WI38 (cell line): Measurements from ENCODE around the gene ZBED2.
"Not testable (repeated sequence)": the region's sequence is repeated elsewhere in the genome, so short reads cannot be mapped to it uniquely, and the experiment has no call there.

Experiments used
- H3K4me3 ChIP-seq: 2 replicates; pipeline ENCODE4 v1.5.1; 2011; ENCODE audit warnings: low read depth, mild to moderate bottlenecking, control low read depth, low read length
- TF ChIP-seq, protein P1 (sequence below): IDR thresholded peaks from 2 replicates; pipeline ENCODE4 v1.5.1; 2012; ENCODE audit warnings: low read depth, mild to moderate bottlenecking, control low read depth, low read length

ZBED2 gene

DNA sequence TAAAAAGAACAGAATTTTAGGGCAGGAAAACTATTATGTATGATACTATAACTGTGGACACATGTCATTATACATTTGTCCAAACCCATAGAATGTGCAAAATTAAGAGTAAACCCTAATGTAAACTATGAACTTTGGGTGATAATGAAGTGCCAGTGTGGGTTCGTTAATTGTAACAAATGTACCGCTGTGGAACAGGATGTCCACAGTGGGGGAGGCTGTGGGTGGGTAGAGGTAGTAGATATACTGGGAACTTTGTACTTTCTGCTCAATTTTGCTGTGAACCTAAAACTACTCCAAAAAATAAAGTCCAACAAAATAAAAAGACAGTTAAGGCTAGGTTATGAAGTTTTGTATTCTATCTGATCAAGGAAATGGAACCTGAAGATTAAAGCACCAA, 28.3 kb downstream of the ZBED2 start:
- TF ChIP-seq, protein P1, sequence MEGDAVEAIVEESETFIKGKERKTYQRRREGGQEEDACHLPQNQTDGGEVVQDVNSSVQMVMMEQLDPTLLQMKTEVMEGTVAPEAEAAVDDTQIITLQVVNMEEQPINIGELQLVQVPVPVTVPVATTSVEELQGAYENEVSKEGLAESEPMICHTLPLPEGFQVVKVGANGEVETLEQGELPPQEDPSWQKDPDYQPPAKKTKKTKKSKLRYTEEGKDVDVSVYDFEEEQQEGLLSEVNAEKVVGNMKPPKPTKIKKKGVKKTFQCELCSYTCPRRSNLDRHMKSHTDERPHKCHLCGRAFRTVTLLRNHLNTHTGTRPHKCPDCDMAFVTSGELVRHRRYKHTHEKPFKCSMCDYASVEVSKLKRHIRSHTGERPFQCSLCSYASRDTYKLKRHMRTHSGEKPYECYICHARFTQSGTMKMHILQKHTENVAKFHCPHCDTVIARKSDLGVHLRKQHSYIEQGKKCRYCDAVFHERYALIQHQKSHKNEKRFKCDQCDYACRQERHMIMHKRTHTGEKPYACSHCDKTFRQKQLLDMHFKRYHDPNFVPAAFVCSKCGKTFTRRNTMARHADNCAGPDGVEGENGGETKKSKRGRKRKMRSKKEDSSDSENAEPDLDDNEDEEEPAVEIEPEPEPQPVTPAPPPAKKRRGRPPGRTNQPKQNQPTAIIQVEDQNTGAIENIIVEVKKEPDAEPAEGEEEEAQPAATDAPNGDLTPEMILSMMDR = no peak
- H3K4me3 ChIP-seq = no peak overlapping the region

GRCh38 chr3:111561902-111562301, 33.2 kb downstream of the ZBED2 start:
- H3K4me3 ChIP-seq = not testable (repeated sequence)

DNA sequence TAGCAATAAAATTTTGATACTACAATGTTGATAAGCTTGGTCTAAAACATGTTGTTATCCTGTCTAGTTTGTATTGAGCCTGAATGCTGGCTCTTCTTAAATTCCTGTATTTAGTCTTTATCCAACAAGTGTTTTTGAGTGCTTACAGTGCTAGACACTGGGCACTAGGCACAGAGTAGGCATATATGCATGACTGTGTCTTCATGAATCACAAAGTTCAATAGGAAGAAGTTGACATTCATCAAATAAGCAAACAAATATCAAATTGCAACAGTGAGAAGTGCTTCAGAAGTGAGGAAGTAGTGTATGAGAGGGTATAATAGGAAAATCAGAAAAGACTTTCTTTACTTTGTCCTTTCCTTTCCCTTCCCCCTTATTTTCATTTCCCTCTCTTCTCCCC, 46.4 kb downstream of the ZBED2 start:
- TF ChIP-seq, protein P1 = no peak
- no peak overlapping the region for H3K4me3 ChIP-seq

DNA sequence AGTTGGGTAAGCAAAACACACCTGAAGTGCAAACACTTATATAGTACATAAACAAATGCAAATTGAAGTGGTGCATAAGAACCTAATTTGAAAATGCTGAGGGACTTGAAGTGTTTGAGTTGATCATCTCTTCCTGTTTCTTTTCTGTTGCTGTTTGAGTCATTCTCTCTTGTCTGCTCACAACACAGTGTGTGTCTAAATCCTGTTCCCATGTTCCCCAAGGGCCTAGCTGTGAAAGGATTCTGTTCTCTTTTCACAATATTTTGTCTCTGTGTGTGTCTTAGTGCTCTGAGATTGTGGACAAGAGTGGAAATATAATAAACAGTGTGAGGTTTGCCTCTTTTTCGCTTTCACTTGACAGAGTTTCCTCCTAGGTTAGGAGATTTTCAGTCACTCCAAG, 47.1 kb downstream of the ZBED2 start:
- no peak overlapping the region for H3K4me3 ChIP-seq
- TF ChIP-seq, protein P1 = no peak

DNA sequence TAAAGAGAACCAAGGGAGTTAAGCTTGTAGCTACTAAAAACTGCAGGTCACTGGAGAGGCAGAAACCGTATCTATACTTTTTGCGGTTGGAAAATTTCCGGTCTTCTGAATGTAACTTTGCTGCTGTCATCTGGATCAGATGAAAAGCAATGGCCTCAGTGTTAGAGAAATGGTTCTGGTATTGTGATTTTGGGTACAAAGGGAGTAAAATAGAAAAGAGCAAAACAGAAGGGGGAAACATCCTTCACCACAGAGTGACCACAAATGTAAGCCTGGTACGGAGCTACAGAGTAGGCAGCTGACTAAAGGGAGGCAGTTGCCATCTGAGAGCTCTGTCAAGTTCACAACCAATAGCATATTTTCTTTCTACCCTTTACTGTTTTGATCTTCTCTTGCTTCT, 47.5 kb downstream of the ZBED2 start:
- no peak overlapping the region for H3K4me3 ChIP-seq
- TF ChIP-seq, protein P1 = no peak

DNA sequence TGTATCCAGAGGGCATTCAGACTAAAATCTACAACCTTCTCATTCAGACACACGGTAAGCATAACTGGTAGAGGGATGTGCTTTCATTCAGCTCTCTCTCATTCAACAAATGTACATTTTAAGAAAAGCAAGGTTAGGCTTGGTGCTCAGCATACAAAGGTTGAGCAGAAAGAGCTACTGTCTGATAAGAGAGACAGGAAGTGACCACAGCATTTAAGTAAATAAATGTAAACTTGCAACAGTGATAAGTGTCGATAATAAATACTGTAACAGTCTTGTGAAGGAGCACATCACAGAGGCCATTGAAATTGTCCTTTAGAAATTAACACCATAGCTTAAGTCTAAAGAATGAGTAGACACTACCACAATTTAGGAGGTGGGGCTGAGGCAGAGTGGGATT, 49.8 kb downstream of the ZBED2 start:
- TF ChIP-seq, protein P1 = no peak

More for the DNA sequence above, 49.8 kb downstream of the ZBED2 start:
- no peak overlapping the region for H3K4me3 ChIP-seq
